OCI-LY3 (cell line): ENCODE measurements around the gene GOLT1A.

Source experiments
- CTCF ChIP-seq: fragments of 200-600, 300-600 bp; sonication (generic); IDR thresholded peaks from 2 replicates; pipeline ENCODE4 v1.5.1; 2014; ENCODE audit warnings: antibody characterized with exemption, low read length, low read depth
- EZH2phosphoT487 ChIP-seq: fragments of 200-600 bp; shearing (Covaris generic); IDR thresholded peaks from 2 replicates; pipeline ENCODE4 v1.6.1; 2018; ENCODE audit warnings: antibody characterized with exemption, mixed run types, low read depth

DNA sequence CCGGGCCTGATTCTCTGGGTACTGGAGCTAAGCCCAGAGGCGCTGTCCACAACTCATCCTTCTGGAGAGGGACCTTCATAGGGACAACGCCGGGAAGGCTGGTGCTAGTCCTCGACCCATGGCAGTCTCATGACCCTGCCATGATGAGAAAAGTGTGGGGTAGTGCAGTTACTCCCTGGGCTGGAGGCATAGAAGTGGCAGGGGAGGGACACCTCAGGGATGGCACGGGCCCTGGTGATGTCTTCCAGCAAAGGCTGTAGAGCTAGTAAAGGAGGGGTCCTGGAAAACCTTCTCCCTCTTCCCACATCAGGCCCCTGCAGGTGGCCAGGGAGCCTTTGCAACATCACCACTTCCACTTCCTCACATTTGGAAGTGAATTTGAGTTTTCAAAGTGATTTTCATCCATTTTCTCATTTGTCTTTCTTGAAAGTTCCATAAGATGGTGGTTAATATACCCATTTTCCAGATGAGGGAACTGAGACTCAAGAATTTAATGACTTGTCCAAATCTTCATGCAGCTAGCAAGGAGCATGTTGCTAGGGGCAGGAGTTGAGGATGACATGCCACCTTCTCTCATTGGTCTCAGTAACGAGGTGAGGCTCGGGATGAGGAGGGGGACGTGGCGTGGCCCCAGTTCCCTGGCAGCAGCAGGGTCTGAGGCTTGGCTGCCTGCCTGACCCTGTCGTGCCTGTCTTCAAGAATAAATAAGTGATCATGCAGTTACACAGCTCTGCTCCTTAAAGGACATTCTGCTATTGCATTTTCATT lies 3.3 kb upstream of the GOLT1A start:
- TF ChIP-seq CTCF (no peak), EZH2phosphoT487 (no peak)
